Measurements from ENCODE around the gene VSNL1.

Gene VSNL1

DNA sequence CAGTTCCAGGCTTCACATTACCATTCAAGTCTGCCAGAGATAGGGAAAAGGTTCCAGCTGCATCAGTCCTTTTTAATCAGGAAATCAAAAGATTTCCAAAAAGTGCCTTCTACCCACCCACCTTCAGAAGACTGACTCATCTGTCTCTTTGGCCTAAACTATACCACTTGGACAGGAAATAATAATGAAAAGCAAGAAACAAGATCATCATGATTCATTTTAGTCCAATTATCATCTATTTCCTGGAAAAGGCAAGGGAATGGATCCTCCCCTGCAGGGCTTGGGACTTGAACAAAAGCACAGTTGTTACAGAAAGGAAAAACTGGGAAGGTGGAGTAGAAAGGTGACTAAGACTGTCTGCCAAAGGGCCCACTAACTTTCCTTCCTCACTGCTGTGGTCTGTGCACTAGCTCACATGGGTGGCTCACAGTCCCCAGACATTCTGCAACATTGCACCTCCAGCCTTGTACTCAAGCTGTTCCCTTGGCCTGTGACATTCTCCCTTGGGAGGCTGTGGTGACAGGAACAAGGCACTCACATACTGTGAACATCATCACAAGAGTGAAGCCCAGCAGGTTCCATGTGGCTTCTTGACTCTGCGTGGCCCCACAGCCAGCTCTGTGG, 75.3 kb downstream of the VSNL1 start:
- DNase-seq: no peak

DNA sequence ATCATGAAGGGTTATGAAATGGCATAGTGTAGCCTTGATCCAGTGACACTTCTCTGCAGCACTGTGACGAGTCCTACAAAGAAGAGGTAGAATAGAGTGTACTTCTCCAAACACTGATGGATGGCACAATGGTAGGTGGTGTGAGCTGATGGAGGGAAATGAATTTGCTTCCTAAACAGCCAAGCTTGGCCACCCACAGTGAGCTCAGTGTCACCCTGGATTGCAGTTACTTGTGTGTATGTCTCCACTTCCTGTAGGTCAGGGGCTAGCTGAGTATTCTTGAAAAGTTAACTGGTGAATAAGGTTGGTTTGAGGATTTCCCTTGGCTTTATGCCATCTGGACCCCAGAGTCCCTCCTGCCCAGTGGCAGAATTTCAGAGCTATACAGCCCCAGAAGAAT, 75.9 kb downstream of the VSNL1 start:
- DNase-seq: no peak

DNA sequence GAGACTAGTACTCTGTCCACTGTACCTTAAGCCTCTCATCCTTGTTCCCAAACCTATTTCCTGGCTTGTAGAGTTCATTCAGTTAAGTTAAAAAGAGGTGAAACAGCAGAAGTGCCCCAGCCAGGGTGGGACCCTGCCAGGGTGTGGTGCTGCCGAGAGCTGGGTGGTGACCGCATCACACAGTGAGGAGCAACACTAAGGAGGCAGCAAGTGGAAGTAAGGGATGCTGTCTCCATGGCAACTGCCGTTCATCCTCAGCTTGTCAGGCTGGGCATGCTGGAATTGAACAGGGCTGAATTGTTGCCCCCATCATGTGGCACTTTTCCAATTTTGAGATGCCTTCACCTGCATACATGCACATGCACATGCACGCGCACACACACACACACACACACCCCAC, 77.0 kb downstream of the VSNL1 start:
- DNase-seq: no peak

DNA sequence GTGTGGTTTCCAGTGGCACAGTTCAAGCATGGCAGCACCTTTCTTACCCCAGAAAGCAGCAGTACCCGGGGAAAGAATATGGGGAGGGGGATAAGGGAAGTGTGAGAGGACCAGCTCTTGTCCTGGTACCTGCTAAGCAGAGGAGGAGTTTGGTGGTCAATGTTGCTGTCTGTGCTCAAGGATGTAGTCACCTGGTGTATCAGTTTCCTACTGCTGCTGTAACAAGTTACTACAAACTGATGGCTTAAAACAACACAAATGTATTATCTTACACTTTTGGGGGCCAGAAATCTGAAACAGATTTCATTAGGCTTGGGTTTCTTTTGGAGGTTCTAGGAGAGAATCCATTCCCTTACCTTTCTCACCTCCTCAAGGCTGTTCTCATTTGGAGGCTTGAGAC, 77.5 kb downstream of the VSNL1 start:
- DNase-seq: no peak

DNA sequence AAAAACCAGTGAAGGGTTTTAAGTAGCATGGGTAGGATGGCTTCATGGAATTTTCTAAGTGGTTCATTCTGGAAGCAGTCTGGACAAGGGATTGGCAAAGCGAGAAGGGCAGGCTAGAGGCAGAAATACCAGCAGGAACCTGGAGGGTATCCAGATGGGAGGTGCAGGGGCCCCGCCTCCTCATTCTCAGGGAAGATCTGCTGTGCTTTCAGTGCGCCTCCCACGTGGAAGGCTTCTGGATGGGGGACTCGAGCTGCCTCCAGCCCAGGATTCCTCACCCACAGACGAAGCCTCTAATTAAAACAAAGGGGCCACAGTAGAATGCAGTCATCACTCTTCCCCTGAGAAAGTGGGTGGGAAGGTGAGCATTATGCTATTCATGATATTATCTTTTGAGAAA, 79.8 kb downstream of the VSNL1 start:
- no peak for DNase-seq

DNA sequence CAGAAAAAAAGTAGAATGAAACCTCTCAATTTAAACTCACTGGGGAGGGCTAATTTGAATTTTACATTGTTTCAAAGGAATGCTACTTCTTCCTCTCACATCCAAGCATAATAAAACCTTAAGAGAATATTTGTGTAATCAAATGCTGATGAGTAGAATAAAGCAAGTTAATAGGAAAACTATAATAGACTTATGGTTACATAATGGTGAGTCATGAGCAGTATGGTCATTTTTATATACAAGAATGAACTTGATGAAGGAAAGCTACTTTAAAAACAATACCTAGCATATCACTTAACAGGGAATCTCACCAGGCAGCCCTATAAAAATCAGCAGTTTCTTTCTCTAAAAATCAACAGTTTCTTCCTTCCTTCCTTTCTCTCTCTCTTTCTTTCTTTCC, 80.3 kb downstream of the VSNL1 start:
- DNase-seq: no peak

DNA sequence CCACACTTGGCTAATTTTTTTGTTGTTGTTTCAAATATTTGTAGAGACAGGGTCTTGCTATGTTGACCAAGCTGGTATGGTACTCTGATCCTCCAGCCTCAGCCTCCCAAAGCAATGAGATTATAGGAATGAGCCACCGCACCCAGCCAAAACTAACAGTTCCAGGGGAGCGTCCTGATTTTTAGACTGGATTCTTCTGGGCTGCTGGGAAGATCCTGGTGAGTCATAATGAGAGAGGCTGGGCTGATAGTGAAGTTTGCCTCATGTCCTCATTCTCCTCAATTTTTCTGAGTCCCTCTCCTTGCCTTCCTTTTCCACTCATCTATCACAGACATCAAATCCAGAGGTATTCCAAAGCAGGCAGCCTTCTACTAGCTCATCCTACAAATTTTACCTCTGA, 81.3 kb downstream of the VSNL1 start:
- DNase-seq: no peak

DNA sequence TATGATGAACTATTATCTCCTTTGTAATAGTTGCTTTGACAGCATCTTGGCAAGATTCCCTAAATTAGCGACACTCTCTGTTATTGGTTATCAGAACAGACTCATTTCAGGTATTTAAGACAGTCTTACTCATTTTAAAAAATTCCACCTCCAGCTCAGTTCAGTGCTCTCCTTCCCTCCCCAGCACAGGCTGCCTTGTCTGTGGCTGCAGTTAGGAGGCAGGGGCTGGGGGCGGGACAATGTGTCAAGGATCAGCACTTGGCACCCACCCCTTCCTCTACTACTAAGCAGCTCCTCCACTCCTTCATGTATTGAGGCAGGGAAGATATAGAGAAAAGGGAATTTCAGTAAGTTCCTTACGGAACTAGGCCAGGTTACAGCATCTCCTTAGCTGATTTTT, 85.0 kb downstream of the VSNL1 start:
- no peak for DNase-seq

DNA sequence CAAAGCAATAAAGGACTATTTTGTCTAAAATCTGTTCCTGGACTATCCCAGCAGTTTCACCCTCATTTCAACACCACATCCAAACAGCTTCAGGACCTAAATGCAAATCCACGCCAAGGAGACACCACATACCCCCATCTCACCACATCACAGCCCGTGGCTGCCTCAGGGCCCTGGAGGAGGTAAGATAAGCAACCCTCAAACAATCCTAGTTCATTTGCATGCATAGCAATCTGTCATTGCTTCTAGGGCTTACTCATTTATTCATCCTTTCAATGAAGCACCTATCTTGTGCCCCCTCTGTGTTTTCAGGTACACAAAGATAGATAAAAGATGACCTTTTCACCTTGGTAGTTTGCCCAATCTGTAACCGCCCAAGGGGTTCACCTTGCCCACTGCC, 86.5 kb downstream of the VSNL1 start:
- DNase-seq: no peak

DNA sequence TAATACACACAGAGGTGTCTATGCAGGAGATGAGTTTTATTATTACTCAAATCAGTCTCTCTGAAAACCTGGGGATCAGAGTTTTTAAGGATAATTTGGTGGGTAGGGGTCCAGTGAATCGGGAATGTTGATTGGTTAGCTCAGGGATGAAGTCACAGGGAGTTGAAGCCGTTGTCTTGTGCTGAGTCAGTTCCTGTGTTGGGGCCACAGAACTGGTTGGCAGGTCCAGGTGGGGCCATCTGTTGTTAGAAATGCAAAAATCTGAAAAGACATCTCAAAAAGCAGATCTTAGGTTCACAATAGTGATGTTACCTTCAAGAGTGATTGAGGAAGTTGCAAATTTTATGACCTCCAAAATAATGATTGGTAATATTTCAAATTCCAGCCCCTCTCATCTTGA, 86.9 kb downstream of the VSNL1 start:
- DNase-seq: no peak

DNA sequence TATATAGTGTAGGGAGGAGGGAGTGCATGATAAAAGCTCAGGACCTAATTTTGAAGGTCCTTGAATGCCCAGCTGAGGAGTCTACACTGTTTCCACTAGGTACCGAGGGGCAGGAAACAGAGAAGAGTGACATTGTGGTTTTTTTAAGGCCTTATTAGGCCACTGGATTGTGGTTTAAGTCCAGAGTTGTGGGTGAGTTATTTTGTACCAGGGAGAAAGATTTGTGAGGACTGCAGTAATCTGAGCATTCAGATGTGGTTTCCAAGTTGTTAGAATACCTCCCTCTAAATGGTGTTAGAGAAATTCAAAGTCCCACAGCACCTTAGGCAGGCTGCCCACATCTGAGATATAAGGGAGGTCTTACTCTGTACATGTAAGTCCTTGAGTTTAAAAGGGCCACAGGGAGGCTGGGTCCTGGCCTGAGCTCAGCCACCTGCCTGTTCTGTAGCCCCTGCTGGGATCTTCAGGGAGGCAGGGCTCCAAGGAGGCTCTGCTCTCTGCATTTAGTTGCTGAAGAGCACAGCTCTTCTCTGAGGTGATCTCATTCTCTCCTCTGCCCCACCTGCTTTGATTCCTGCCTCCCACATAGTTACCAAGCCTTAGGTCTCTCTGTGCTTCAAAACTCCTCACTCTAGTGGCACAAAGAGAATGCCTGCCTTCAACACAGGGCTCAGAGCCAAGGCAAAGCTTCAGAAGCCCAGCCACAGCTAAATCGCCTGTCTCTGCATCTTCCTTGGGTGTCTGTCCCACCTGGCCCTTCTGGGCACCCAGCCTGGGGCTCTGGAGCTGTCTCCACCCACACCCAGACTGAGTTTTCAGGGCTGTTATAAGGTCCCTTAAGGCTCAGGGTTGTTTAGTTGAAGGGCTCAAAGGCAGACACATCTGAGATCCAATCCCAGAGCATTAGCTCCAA, 88.1 kb downstream of the VSNL1 start:
- no peak for DNase-seq

DNA sequence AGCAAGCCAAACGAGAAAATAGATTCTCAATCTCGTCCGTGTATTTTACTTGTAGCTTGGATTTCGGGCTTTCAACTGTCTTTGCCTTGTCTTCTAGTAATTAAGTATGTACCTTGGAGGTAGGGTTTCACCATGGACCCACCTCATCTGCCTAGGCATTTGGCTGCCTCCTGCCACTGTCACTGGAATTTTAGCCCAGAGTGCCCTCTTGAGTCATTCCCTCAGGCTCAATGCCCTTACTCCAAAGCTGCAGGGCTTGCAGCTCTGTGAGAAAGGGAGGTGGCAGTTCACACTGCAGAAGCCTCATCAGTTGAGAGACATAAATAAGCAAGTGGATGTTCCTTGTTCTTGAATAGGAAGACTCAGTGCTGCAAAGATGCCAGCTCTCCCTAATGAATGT, 89.6 kb downstream of the VSNL1 start:
- no peak for DNase-seq

DNA sequence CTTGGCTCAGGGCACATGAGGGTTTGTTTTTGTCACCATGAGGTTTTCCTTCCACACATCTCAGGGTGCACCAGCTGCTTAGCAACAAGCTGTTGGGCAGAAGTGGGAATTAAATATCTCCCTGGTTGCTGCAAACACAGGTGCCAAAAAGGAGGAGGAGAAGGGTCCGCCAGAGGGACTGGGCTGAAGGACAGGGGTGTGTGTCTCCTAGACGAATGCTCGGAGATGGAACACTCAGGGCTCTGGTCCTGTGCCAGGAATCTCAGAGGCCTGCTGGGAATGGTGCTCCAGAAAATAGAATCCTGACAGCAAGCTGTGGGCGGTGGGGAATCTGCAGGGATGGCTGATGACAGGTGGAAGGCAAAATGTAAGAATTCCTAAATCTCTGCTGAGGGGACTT, 94.5 kb downstream of the VSNL1 start:
- no peak for DNase-seq

DNA sequence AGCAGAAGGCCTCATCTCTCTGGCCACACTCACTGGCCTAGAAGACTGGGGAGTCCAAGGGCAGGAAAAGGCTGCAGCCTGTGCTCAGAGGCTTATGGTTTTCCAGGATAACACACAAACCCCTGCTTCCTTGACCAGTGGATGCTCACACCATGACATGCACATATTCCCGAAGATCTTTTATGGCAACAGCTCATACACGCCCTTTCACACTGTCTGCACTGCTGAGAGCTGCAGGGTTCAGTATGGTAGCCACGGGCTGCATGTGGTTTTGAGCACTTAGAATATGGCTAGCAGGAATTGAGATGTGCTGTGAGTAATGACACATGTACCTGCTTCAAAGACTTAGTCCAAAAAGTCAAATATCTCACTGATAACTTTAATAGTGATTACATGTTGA, 95.8 kb downstream of the VSNL1 start:
- DNase-seq: no peak

DNA sequence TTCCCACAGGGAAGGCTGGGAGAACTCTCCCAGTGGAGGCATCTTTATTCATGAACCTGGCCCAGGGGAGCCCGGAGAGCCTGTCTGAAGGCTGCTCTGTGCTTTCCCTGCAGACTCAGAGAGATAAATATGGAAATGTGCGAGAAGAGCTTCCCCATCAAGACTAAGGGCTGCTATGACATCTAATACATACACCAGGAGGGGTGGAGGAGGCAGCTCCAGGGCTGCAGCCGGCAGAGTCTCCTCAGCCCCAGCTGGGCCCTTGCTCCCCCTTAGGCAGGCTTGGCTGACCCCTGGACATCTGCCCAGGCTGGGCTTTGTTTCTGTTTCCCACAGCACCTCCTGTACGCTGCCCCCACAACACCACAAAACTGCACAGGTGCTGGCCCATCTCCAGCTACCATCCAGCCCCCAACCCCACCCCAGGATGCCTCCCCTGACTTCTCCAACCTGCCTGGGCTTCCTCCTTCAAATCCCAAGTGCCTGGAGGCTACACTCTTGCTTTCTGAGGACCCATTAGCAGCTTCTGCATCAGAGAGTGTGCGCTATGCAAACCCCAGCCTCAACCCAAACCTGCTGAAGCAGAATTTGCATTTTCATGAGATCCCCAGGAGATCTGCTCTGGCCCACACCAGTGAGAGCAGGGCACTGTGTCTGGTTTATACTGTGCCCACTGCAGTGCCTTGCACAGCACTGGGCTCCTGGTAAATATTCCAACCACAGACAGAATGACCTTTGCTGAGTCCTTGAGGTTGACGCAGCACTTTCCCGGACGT, 96.8 kb downstream of the VSNL1 start:
- no peak for DNase-seq

DNA sequence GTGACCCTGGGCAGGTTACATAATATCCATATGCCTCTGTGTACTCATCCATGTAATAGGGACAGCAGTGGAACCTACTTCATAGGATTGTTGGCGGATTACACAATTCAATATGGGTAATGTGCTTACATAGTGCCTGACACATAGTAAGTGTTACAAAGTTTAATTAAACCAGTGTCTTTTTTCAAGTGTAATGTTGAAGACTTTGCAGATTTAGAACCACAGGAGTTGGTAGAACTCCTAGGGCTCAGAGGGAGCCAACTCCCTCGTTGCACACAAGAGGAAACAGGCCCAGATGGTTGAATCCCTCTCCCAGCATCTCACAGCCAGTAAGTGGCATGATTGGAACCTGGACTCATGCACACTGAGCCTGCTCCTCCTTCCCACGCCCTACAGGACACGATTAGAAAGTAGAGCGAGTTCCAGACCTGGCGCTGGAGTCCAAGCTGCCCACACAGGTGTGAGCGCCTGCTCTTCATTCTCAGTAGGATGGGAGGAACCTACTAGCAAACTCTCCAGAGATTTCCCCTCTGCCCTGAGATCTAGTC, 97.8 kb downstream of the VSNL1 start:
- no peak for DNase-seq

DNA sequence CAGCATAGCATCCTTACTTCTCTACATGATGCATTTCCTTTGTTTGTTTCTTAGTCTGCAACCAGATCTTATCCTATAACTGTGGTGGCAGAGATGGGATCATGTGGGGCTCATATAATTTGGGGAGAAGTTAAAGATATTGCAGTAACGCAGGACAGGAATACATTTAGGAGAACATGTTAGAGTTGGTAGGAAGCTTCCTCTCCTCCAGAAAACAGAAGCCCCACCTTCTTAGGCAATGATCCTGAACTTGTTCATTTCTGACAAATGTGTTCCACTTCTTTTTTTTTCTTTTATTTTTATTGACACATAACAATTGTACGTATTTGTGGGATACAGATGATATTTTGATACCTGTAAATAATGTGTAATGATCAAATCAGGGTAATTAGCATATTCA, 99.9 kb downstream of the VSNL1 start:
- no peak for DNase-seq

DNA sequence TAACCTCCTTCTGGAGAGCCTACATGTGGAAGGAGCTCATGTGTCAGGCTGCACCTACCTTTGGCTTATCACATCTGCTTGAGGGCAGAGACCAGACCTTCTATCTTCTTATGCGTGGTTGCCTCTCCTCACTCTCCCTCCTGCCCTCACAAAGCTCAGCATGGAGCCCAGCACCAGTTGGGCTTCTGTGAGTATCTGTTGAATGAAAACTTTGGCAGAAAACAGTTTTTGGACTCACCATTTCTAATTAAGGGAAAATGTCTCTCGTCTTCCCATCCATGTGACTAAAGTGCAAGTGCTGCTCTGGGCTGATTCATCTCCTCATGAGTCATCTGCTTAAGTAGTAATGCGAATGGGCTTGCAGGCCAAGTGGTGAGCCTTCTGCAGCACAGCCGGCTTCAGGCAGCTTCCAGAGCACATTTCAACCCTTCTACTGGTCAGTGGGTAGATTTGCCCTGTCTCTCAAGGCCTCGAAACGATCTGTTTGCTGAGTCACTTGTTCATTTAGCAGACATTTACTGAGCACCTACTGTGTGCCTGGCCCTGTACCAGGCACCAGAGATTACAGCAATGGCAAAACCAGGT, 102.6 kb downstream of the VSNL1 start:
- DNase-seq: no peak

DNA sequence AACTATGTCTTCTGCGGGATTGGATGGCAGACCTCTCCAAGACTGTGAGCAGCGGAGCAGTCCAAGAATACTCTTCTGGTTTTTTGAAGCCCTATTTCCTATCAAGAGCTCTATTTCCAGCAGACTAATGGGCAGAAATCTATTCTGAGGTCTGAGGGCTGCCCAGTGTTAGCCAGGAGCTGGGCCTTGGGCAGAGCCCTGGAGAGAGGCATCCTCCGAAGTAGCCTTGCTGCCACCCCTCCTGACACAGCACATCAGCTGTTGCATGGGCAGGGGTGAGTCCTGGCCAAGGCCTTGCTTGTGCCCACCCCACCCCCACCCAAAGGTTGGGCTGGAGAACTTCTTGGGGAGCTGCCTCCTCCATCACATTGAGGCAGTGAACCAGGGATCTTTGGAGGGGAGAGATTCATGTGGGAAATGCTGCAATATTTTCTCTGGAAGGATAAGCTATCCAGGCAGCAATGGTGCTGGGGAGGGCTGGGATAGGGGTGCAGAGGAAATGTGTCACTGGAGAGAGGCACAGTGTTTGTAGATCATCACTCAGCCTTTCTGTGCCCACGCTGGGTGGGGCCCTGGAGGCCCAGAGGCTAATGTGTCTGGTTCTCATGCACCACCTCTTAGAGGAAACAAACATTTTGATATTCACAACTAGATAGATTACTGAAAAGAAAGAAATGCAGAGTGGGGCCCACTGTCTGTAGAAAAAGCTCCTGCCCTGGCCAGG, 104.7 kb downstream of the VSNL1 start:
- DNase-seq: no peak

DNA sequence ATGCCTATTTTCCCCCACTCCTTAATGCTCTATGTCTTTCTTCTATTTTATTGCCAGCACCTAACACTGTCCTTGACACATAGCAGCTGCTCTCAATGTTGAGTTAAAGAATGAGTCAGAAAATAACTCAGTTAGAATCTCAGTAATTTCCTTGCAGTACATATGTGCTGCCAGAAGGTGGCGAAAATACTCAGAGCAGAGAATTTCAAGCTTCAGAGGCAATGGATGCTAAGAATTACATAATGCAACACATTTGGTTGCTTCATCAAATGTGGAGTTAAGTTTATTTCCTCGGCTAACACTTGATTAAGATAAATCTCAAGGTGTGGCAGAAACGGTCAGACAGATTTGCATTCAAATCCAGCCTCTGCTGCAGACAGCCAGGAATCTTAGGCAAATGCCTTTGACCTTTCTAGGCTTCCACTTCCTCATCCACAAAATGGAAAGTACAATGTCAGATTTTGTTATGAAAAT, 105.6 kb downstream of the VSNL1 start:
- no peak for DNase-seq

DNA sequence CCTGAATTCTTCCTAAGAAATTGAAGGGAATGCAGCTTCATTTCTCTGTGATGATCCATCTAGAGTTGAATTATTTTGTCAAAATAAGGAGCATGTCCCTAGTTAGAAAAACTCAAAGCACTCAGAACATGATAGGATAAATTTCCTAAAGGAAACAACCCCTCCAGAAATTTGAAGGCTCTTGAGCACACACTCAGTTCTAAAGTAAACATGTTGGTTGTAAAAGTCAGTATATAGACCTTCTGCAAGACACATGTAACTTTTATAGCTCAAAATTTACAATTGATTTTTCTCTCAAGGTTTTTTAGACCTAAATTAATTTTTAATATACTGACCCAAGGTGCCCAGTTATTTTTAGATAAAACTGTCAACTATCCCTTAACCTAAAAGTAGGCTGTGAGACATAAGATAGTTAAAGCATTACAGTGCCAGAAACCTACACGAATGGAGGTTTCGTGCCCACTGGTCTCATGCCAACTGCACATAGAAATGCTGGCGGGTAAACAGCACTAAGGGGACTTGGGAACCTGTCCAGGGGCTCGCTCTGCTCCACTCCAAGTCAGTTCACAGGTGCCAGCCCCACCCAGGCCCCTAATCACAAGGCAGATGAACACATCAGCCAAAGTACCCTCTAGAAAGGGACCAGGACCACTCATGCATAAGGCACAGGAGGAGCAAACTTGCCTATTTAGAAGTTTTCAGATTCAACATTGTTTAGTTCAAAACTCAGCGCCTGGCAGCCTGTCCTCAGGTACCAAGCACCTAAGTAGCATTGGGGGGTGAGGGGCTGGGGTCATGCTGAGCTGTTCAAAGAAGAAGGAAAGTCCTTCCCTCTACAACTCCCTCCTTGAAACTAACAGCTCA, 106.6 kb downstream of the VSNL1 start:
- DNase-seq: no peak

Data from NCI-H1436 treated with DMSO at 0.1 percent for 48 hours (cell line).